HG03521 (cell line): ENCODE measurements around the gene STEAP1B.
"Not testable (repeated sequence)": the region's sequence is repeated elsewhere in the genome, so short reads cannot be mapped to it uniquely, and the experiment has no call there.

Source experiments
- ATAC-seq: cut with Tn5 transposase; IDR thresholded peaks from one replicate; pipeline ENCODE4 v1.9.1; 2021; ENCODE audit warnings: mild to moderate bottlenecking, moderate library complexity; ENCODE audit not compliant: unreplicated experiment

The STEAP1B gene

DNA sequence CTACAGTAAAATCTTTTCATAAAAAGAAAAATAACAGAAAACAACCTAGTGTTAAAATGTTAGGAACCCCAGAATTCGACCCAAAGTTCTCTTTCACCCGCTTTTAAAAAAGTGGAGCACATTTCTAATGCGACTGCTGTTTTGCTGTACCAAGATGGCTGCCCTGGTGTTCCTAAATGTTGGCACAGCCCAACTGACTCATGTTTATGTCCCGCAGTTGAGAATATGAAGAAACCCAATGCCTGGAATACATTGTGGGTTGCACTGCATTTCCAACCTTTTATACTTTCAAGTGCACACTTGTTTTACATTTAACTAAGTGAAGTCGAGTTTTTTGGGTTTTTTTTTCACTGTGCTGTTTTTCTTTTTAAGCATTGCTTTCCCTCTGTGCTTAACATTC lies 944 bp downstream of the STEAP1B start:
- ATAC-seq = no peak

- not testable (repeated sequence) for ATAC-seq
These were observed 3.1 kb downstream of the STEAP1B start for GRCh38 chr7:22496912-22497311.

DNA sequence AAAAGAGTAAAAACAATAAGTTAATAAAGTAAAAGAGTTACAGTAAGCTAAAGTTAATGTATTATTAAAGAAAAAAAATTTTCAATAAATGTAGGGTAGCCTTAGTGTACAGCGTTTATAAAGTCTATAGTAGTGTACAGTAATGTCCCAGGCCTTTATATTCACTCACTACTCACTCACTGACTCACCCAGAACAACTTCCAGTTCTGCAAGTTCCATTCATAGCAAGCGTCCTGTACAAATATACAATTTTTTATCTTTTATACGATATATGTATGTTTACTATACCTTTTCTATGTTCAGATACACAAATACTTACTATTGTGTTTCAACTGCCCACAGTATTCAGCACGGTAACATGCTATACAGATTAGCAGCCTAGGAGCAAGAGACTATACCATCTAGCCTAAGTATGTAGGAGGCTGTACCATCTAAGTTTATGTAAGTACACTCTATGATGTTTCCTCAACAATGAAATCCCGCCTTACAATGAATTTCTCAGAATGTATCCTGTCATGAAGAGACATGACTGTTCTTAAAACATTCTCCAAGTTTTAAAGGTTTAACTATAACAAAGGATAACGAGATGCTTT lies 3.6 kb downstream of the STEAP1B start:
- ATAC-seq = not testable (repeated sequence)

GRCh38 chr7:22493160-22493925 lies 6.6 kb downstream of the STEAP1B start:
- ATAC-seq = not testable (repeated sequence)

DNA sequence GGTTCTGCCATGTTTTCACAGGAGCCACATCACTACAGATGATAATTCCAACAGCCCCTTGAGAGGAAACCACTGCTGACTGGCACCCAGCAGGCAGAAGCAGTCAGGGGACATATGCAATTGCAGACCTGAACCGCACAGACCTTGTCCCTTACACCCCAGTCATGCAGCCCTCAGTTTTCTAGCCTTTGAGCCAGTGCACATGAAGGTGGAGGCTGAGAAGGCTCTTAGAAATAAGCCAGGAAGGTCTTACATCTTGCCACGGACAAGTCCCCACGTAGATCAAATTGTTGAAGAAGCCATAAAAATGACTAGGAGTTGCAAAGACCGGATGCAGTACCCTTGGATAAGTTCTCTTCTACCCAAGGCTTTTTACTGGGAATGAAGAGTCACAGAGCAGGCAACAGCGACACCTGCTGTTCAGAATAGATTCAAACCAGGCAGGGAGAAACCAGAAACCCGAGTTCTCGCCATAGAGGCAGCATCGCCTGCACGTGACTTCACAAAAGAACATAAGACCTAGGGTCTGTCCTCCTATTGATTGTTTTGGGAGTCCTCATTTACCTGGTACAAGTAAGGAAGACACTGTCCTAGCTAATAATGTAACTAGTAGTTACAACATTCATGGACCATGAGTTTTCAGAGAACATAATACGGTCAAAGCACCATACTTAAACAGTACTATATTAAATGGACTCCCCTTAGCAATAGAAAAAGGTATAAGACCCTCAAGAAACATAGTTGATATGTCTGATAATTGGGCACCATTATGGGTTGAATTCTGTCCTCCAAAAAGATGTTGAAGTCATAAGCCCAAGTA lies 11.1 kb downstream of the STEAP1B start:
- peak; percentile 56 for ATAC-seq

- no peak for ATAC-seq
These were observed 11.9 kb downstream of the STEAP1B start for GRCh38 chr7:22487978-22488642.

DNA sequence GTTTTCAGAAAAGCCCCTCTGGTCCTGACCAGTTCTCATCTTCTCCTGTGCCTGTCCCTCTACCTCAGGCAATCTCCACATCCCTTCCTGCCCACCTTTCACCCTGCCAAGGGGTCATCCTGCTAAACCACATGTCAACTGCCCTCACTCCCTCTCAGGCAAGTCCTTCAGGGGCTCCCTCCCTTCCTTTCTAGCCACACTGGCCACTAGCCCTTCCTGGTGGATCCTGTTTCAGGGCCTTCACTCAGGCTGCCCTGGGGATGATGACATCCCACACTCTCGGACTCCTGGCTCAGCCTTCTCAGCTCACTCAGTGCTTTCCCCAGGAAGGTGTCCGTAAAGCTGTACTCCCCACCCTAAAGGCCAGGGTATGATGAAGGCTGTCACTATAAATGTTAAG lies 13.4 kb downstream of the STEAP1B start:
- no peak for ATAC-seq

- no peak for ATAC-seq
These were observed 14.8 kb downstream of the STEAP1B start for GRCh38 chr7:22485189-22485588.

- no peak for ATAC-seq
These were observed 17.5 kb downstream of the STEAP1B start for GRCh38 chr7:22482503-22482902.

GRCh38 chr7:22481726-22482125 lies 18.3 kb downstream of the STEAP1B start:
- no peak for ATAC-seq

GRCh38 chr7:22480523-22481075 lies 19.4 kb downstream of the STEAP1B start:
- no peak for ATAC-seq

GRCh38 chr7:22477876-22478450 lies 22.0 kb downstream of the STEAP1B start:
- ATAC-seq = no peak

DNA sequence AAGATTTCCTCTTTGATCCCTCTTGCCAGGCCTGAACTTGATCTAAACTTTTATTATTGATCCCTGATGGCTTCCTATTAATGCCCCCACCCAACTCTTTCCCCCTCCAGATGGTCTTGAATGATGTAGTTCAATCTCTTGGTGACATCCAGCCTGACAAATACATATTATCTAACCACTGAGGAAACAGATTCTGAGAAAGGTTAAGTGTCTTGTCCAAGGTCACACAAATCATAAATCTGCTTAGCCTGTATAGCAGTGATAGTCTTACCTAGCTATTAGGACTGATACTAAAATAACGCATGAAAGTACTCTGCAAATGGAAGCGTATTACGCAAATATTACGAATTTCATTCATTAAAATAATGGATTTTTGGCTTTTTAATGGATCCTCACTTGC lies 22.7 kb downstream of the STEAP1B start:
- ATAC-seq = no peak

DNA sequence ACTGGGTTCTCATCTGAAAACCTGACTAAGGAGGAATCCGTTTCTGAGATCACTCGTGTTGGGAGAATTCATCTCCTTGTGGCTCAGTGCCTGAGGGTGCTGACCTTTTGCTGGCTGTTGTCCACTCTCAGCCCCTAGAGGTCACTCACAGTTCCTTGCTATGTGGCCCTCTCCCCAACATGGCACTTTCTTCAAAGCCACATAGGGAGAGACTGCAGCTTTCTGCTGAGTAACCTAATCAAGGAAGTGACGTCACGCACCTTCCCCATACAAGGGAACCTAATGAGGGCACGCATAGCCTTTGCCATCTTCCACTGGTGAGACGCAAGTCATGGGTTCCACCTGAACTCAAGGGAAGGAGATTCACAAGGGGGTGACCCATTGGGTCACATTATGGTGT lies 23.2 kb downstream of the STEAP1B start:
- no peak for ATAC-seq

DNA sequence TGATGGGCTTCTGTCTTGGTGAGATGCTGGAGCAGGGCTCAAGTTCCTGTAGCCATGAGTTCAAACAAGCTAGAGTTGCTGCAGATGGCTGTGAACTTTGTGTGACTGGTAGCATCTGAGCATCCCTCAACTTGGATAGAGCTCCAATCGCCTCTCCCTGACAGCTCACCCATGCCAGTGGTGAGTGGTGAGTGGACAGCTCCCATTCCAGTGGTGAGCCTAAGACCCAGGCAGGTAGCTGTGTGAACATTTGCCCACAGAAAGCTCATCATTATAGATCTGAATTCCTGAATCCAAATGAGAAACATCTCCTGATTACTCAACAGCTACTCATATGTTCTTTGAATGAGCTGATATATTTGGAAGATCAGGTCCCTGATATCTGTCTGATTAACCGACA lies 25.3 kb downstream of the STEAP1B start:
- ATAC-seq = no peak

GRCh38 chr7:22470981-22471380 lies 29.0 kb downstream of the STEAP1B start:
- ATAC-seq = no peak

GRCh38 chr7:22469371-22470143 lies 30.4 kb downstream of the STEAP1B start:
- ATAC-seq = no peak

DNA sequence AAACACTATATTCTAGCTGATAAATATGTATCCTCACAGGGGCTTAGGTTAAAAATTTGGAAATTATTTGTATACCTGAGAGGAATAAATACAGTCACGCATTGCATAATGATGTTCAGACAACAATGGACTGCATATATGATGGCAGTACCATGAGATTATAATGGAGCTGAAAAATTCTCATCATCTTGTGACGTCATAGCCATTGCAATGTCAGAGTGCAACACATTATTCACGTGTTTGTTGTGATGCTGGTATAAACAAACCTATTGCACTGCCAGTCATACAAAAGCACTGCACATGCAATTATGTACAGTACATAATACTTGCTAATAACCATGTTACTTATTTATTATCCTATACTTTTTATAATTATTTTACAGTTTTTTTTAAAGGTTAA lies 31.4 kb downstream of the STEAP1B start:
- ATAC-seq = no peak

- ATAC-seq = no peak
These were observed 35.7 kb downstream of the STEAP1B start for GRCh38 chr7:22464299-22464698.
